ENCODE data around the gene WIPF2.

The WIPF2 gene

GRCh38 chr17:40179923-40180659 is 39.0 kb upstream of the WIPF2 start (continued):
- no peak for TF ChIP-seq ZNF146 (tag by site-specific recombination; IDR thresholded peaks at IDR 0.05)
- no peak for TF ChIP-seq ZNF792 (tag by site-specific recombination; IDR thresholded peaks at IDR 0.05)
- no peak for TF ChIP-seq ZNF19 (tag by site-specific recombination; IDR thresholded peaks at IDR 0.05; ENCODE audit: low read depth)
- no peak for TF ChIP-seq FEZF1 (tag by site-specific recombination; IDR thresholded peaks at IDR 0.05)
- TF ChIP-seq HIC1 (tag by site-specific recombination; IDR thresholded peaks at IDR 0.05): 0 out of 2 replicates have a peak, but pooled peaks have one; percentile 19
- TF ChIP-seq ZNF704 (tag by site-specific recombination; IDR thresholded peaks at IDR 0.05): no peak
- no peak for TF ChIP-seq KLF8 (tag by site-specific recombination; IDR thresholded peaks at IDR 0.05)
- no peak for TF ChIP-seq ZNF184 (tag by site-specific recombination; IDR thresholded peaks at IDR 0.05)
- no peak for TF ChIP-seq ZNF174 (tag by site-specific recombination; IDR thresholded peaks at IDR 0.05)
- no peak for TF ChIP-seq HOXA7 (CRISPR knock-in tag; IDR thresholded peaks at IDR 0.05; ENCODE audit: borderline replicate concordance)
- no peak for TF ChIP-seq SCRT1 (tag by site-specific recombination; IDR thresholded peaks at IDR 0.05; ENCODE audit: borderline replicate concordance)
- TF ChIP-seq ZSCAN30 (tag by site-specific recombination; IDR thresholded peaks at IDR 0.05): no peak
- TF ChIP-seq CTCF (tag by site-specific recombination; IDR thresholded peaks at IDR 0.05): no peak

GRCh38 chr17:40180694-40181093 is 38.4 kb upstream of the WIPF2 start:
- no peak overlapping the region for H3K4me3 ChIP-seq (ENCODE audit: low read depth, low read length)
- no peak overlapping the region for H3K27ac ChIP-seq (ENCODE audit: extremely low read depth, low read depth, low read length)
- H3K4me1 ChIP-seq (ENCODE audit: control insufficient read depth, insufficient read depth, low read length): peaks cover 9% of the 10 kb centered on the region
- POLR2A ChIA-PET: interaction anchor here (1.0 to 1.5 kb wide), 3 partner anchors 13 to 1508 kb away, joined by 3 to 5 read pairs (median 3); partner anchors contain the start of gene EIF1
- CTCF ChIA-PET: interaction anchor here (0.6 to 2.7 kb wide), 8 partner anchors 11 to 192 kb away, joined by 3 to 32 read pairs (median 5); no protein-coding TSS in a partner anchor
- H3K36me3 ChIP-seq (ENCODE audit: control insufficient read depth in 2 of 2, insufficient read depth in 1 of 2, low read length in 2 of 2): peaks cover 7 to 26% of the 10 kb centered on the region in 2 experiments
- no peaks in the 10 kb centered on the region for H3K9me3 ChIP-seq (ENCODE audit: control insufficient read depth, insufficient read depth, low read depth, low read length)
- TF ChIP-seq ZNF596 (tag by site-specific recombination; IDR thresholded peaks at IDR 0.05) (no peak), KLF1 (tag by site-specific recombination; IDR thresholded peaks at IDR 0.05) (peak; percentile 46)

GRCh38 chr17:40181205-40181604 is 37.9 kb upstream of the WIPF2 start:
- TF ChIP-seq SP7 (tag by site-specific recombination; IDR thresholded peaks at IDR 0.05) (no peak), ZNF626 (tag by site-specific recombination; IDR thresholded peaks at IDR 0.05) (no peak), ZBTB1 (tag by site-specific recombination; IDR thresholded peaks at IDR 0.05) (no peak), ZNF416 (tag by site-specific recombination; IDR thresholded peaks at IDR 0.05) (no peak), ZNF138 (tag by site-specific recombination; IDR thresholded peaks at IDR 0.05; ENCODE audit: borderline replicate concordance) (no peak), ZSCAN5A (tag by site-specific recombination; IDR thresholded peaks at IDR 0.05) (no peak), ELK4 (IDR thresholded peaks at IDR 0.05; ENCODE audit: borderline replicate concordance, low read depth, low read length) (no peak), ZNF174 (tag by site-specific recombination; IDR thresholded peaks at IDR 0.05) (no peak)
- Histone ChIP-seq H3K4me3 (ENCODE audit: low read depth, low read length) (no peak overlapping the region), H3K9me3 (ENCODE audit: control insufficient read depth, insufficient read depth, low read depth, low read length) (no peaks in the 10 kb centered on the region), H3K36me3 (ENCODE audit: control insufficient read depth in 2 of 2, insufficient read depth in 1 of 2, low read length in 2 of 2) (peaks cover 7 to 21% of the 10 kb centered on the region in 2 experiments), H3K27ac (ENCODE audit: extremely low read depth, low read depth, low read length) (no peak overlapping the region), H3K4me1 (ENCODE audit: control insufficient read depth, insufficient read depth, low read length) (peaks cover 9% of the 10 kb centered on the region)
- ChIA-PET CTCF (interaction anchor here (0.8 to 3.1 kb wide), 6 partner anchors 11 to 105 kb away, joined by 3 to 15 read pairs (median 6); no protein-coding TSS in a partner anchor), POLR2A (no interaction called here)
